Esophagus squamous epithelium (tissue), 5 donors: ENCODE measurements around the gene PMEPA1. TPM values are rescaled to one million over a fixed set of nuclear protein-coding genes. Genes with fewer than 3 reads are reported as not detected.

Source experiments
- DNase-seq: peaks from one replicate; lab custom pipeline; 2025; lab: John Stamatoyannopoulos, UW
- H3K27ac ChIP-seq, 4 donors: fragments of 200-600 bp; sonication (generic); one replicate each; pipeline ENCODE4 v1.5.1; 2016 to 2019; ENCODE audit warnings: mild to moderate bottlenecking in 1 of 4
- H3K27me3 ChIP-seq, 4 donors: fragments of 200-600 bp; sonication (generic); 1 replicate in 3 of 4; 2 replicates in 1 of 4; pipeline versions ENCODE4 v1.5.1 to v1.6.0; 2017 to 2021; ENCODE audit warnings: antibody characterized with exemption in 1 of 4
- H3K36me3 ChIP-seq, 3 donors: fragments of 200-600 bp; sonication (generic); one replicate each; pipeline ENCODE4 v1.5.1; 2016 to 2019
- H3K4me1 ChIP-seq, 3 donors: fragments of 200-600 bp; sonication (generic); one replicate each; pipeline ENCODE4 v1.5.1; 2017 to 2019
- H3K4me3 ChIP-seq, 4 donors: fragments of 200-600 bp; sonication (generic); 1 replicate in 3 of 4; 2 replicates in 1 of 4; pipeline ENCODE4 v1.5.1; 2016 to 2019; ENCODE audit warnings: mild to moderate bottlenecking in 2 of 4, moderate library complexity in 1 of 4
- H3K9me3 ChIP-seq, 3 donors: fragments of 200-600 bp; sonication (generic); one replicate each; pipeline ENCODE4 v1.5.1; 2016 to 2019
- POLR2A ChIP-seq, 4 donors: fragments of 450-650 bp; IDR thresholded peaks; one replicate each; pipeline ENCODE4 v1.6.1; 2017; ENCODE audit warnings: antibody characterized with exemption in 4 of 4, mild to moderate bottlenecking in 4 of 4, moderate library complexity in 3 of 4
- WGBS, 2 donors: methylation state at CpG; one replicate each; pipeline ENCODE4 v1.1.5; 2018; 5-methylcytosine and 5-hydroxymethylcytosine counted together
- intact Hi-C: fragments of 100-400 bp; cut with DNase I; formaldehyde crosslinking; loops from one replicate; pipeline ENCODE4 v1.15.0; 2022
- total RNA-seq, 4 donors: library from RNA; depleted of rRNA; stranded (reverse); fragments of >200 nt; gene quantifications; one replicate each; pipeline ENCODE4 v1.1.0, GENCODE V29; 2016
- TF ChIP-seq, protein P1 (sequence below), 6 experiments: fragments of 450-650 bp in 4 of 6; fragments of 200-600 bp in 2 of 6; sonication (generic) in 2 of 6; IDR thresholded peaks; one replicate each; pipeline ENCODE4 v1.5.1; 2016 to 2019; ENCODE audit warnings: antibody characterized with exemption in 6 of 6, mild to moderate bottlenecking in 4 of 6, moderate library complexity in 4 of 6
- donor health status: DM: yes; HTN: yes; CAD: no.

Gene PMEPA1
- total RNA-seq, 4 donors from 2014 or later, result 0.95 to 4.6 (median 2.6) TPM

- no peak for DNase-seq
- no peak overlapping the region for H3K4me3 ChIP-seq
- H3K27me3 ChIP-seq, result peaks cover 0 to 5% (median 0%) of the 10 kb centered on the region in 4 donors
- no peaks in the 10 kb centered on the region for H3K36me3 ChIP-seq
- H3K4me1 ChIP-seq, result peaks cover 7 to 18% (median 8%) of the 10 kb centered on the region in 3 donors
- no peaks in the 10 kb centered on the region for H3K9me3 ChIP-seq
- TF ChIP-seq, protein P1, sequence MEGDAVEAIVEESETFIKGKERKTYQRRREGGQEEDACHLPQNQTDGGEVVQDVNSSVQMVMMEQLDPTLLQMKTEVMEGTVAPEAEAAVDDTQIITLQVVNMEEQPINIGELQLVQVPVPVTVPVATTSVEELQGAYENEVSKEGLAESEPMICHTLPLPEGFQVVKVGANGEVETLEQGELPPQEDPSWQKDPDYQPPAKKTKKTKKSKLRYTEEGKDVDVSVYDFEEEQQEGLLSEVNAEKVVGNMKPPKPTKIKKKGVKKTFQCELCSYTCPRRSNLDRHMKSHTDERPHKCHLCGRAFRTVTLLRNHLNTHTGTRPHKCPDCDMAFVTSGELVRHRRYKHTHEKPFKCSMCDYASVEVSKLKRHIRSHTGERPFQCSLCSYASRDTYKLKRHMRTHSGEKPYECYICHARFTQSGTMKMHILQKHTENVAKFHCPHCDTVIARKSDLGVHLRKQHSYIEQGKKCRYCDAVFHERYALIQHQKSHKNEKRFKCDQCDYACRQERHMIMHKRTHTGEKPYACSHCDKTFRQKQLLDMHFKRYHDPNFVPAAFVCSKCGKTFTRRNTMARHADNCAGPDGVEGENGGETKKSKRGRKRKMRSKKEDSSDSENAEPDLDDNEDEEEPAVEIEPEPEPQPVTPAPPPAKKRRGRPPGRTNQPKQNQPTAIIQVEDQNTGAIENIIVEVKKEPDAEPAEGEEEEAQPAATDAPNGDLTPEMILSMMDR (IDR thresholded peaks at IDR 0.05), result no peak
- no peak for TF ChIP-seq POLR2A (IDR thresholded peaks at IDR 0.05)
- WGBS, 2 donors, result 67 to 83% methylated on average over 10 of the region's 10 CpGs
- H3K27ac ChIP-seq, result no peak overlapping the region
- intact Hi-C loops, result no loop called here
Measured at GRCh38 chr20:57743450-57744095, 33.8 kb upstream of the PMEPA1 start.

- WGBS, 2 donors, result 68 to 72% methylated on average over 11 of the region's 11 CpGs
- no peaks in the 10 kb centered on the region for H3K36me3 ChIP-seq
- TF ChIP-seq, protein P1 (IDR thresholded peaks at IDR 0.05), result no peak
- TF ChIP-seq POLR2A (IDR thresholded peaks at IDR 0.05), result no peak
- no peak overlapping the region for H3K4me3 ChIP-seq
- H3K9me3 ChIP-seq, result no peaks in the 10 kb centered on the region
- DNase-seq, result no peak
- peaks cover 0 to 9% (median under 1%) of the 10 kb centered on the region in 3 donors for H3K4me1 ChIP-seq
- no peak overlapping the region for H3K27ac ChIP-seq
- H3K27me3 ChIP-seq, result peaks cover 0 to 4% (median 0%) of the 10 kb centered on the region in 4 donors
- intact Hi-C loops, result no loop called here
Measured at GRCh38 chr20:57742507-57743181, 32.8 kb upstream of the PMEPA1 start.

DNA sequence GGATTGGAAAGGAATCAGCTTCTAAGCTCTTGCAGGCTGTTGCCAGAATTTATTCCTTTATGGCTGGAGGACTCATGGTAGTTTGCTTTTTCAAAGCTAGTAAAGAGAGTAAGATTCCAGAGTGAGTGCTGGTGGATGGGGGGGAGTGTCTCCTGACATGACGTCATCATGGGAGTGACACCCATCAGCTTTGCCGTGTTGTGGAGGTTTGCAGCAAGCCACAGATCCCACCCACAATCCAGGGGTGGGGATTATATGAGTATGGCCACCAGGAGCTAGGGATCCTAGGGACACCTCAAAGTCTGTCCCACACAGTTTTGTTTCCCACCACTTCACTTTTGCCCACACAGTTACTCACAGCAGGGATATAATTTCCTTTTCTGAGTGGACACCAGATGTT, 28.7 kb upstream of the PMEPA1 start:
- H3K27ac ChIP-seq, result no peak overlapping the region
- WGBS, 2 donors, result 22 to 48% methylated on average over 2 of the region's 2 CpGs
- DNase-seq, result no peak
- no peaks in the 10 kb centered on the region for H3K36me3 ChIP-seq
- H3K4me3 ChIP-seq, result no peak overlapping the region
- H3K9me3 ChIP-seq, result no peaks in the 10 kb centered on the region
- H3K27me3 ChIP-seq, result peaks cover 0 to 8% (median 0%) of the 10 kb centered on the region in 4 donors
- TF ChIP-seq POLR2A (IDR thresholded peaks at IDR 0.05), result no peak
- TF ChIP-seq, protein P1 (IDR thresholded peaks at IDR 0.05), result no peak
- intact Hi-C loops, result no loop called here
- H3K4me1 ChIP-seq, result no peaks in the 10 kb centered on the region

DNA sequence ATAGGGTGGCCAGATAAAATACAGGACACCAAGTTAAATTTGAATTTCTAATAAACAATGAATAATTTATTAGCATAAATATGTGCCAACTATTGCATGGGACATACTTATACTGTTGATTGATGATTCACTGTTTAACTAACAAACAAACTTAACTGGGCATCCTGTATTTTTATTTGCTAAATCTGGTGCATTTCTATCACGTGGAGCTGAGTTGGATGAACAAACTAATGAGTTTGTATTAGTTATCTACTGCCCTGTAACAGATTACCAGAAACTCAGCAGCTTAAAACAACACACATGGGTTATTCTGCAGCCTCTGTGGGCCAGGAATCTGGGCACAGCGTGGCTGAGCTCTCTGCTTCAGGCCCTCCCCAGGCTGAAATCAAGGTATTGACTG, 28.2 kb upstream of the PMEPA1 start:
- TF ChIP-seq POLR2A (IDR thresholded peaks at IDR 0.05), result no peak
- TF ChIP-seq, protein P1 (IDR thresholded peaks at IDR 0.05), result no peak
- H3K4me3 ChIP-seq, result no peak overlapping the region
- no peaks in the 10 kb centered on the region for H3K4me1 ChIP-seq
- H3K36me3 ChIP-seq, result no peaks in the 10 kb centered on the region
- intact Hi-C loops, result no loop called here
- H3K9me3 ChIP-seq, result no peaks in the 10 kb centered on the region
- H3K27ac ChIP-seq, result no peak overlapping the region
- H3K27me3 ChIP-seq, result peaks cover 0 to 8% (median 0%) of the 10 kb centered on the region in 4 donors
- WGBS, 2 donors, result 77 to 88% methylated on average over 1 to 2 of the region's 2 CpGs
- DNase-seq, result no peak

- no peaks in the 10 kb centered on the region for H3K36me3 ChIP-seq
- no peak overlapping the region for H3K4me3 ChIP-seq
- H3K27ac ChIP-seq, result no peak overlapping the region
- no peaks in the 10 kb centered on the region for H3K9me3 ChIP-seq
- whole genome bisulfite sequencing, 2 donors, result 72 to 75% methylated on average over 4 of the region's 4 CpGs
- no peaks in the 10 kb centered on the region for H3K4me1 ChIP-seq
- intact Hi-C loops, result no loop called here
- peaks cover 0 to 8% (median 0%) of the 10 kb centered on the region in 4 donors for H3K27me3 ChIP-seq
- DNase-seq, result no peak
- TF ChIP-seq POLR2A (IDR thresholded peaks at IDR 0.05), result no peak
- TF ChIP-seq, protein P1 (IDR thresholded peaks at IDR 0.05), result no peak
Measured at GRCh38 chr20:57737349-57737748, 27.5 kb upstream of the PMEPA1 start.
